NOMO-1 treated with DMSO at 0.1 percent for 48 hours (cell line): ENCODE measurements around the gene SLC35F1.
"Not testable (repeated sequence)": the region's sequence is repeated elsewhere in the genome, so short reads cannot be mapped to it uniquely, and the experiment has no call there.

Experiments
- DNase-seq: peaks from one replicate; lab custom pipeline; 2025; ENCODE audit not compliant: unreplicated experiment; lab: John Stamatoyannopoulos, UW

The SLC35F1 gene

DNA sequence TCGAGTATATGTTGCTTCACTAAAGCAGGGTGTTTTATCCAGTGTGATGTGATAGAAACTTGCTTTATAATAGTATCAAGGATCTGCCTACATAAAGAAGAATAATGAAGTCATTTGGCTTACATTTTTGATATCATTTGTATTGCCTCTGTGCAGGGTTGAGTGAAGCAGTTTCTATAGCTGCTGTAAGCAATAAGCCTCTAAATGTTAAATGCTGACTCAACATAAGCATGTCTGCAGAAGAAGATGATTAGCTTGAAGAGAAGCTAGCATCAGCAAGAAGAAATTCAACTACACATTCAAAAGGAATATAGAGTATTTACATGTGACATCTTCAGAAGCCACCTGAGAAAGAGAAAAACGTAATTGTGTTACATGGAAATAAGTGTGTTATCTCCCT is 17.6 kb downstream of the SLC35F1 start:
- DNase-seq: no peak

DNA sequence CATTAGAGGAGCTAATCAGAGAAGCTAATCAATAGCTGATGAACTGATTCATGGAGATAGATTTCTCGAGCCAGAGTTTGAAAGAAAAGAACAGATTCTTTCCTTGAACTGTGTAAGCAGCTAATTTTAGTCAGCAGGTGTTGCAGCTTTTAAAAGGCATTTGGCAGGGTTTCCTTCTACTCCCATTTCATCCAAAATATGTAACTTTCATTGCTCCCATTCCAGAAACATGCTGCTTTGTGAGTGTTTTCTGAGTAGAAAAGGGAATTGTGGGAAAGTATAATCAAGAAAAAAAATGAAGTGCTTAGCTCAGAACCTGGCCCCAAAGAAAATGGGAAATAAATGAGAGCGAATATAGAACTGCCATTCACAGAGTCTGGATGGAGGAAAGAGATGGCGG is 20.8 kb downstream of the SLC35F1 start:
- DNase-seq: no peak

DNA sequence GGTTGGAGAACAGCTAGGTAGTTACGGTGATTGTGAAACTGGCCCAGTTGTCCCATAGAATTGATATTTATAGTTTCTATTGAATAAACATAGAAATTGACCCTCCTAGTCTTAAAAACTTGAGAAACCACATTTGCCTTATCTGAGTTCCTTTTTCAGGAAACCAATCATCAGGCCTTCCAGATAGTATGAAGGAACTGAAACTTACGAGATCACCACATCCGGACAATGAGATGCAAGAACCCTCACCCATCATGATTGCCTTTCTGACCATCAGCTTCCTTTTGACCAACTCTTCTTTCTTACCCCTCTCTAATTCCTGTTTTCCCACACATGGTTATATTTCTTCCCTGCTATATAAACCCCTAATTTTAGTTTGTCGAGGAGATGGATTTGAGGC is 21.8 kb downstream of the SLC35F1 start:
- DNase-seq: peak; percentile 71

DNA sequence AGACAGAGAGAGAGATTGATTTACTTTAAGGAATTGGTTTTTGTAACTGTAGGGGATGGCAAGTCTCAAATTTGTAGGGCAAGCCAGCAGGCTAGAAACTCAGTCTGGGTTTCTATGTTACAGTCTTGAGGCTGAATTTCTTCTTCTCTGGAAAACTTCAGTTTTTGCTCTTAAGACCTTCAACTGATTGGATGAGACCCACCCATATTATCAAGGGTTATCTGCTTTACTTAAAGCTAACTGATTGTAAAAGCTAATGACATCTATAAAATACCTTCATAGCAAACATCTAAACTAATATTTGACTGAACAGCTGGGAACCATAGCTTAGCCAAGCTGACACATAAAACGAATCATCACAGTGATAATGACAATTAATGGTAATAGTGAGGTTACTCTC is 22.4 kb downstream of the SLC35F1 start:
- DNase-seq: no peak

DNA sequence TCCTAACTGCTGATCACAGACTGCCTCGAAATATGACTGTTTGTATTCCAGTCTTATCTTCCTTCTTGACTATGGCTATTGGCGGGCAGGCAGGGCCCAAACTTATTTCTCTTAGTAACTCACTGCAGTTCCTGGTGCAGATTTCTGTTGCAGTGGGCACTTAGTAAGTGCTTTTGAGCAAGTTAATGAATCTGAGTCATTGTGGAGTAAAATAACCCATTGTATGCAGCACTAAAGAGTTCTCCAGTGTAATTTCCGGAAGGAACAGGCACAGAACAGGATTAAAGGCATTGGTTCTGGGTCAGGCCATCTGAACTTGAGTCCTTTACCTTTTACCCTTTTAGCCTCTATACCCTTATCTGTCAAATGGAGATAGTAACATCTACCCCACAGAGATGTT is 23.6 kb downstream of the SLC35F1 start:
- DNase-seq: no peak

DNA sequence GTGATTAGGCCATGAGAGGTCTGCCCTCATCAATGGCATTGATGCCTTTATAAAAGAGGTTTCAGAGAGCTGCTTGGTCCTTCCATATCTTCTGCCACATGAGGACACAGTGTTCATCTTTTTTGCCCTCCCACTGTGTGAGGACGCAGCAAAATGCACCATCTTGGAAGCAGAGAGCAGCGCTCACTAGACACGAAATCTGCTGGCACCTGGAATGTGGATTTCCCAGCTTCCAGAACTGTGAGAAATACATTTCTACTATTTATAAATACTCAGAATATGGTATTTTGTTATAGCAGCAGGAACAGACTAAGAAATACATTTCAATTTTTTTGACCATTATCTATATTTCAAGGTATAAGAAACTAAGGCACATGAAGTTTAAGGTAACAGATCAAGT is 24.9 kb downstream of the SLC35F1 start:
- DNase-seq: no peak

DNA sequence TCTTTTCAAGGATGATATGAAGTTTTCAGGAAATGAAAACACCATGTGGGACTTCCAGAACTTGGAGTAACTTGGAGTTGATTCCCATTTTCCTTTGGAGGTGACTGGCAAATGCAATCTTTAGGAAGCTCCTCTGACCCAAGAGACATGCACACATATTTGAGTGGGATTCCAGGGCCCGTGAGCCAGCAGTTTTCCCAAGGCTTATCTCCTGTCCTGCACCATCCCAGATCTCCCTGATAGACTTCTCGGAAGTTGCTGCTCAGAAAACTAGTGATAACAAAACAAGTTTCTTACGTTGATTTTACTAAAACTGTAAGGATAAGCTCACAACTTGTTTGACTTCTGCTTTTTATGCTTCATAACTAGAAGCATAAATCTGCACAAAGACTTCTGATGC is 25.6 kb downstream of the SLC35F1 start:
- no peak for DNase-seq

DNA sequence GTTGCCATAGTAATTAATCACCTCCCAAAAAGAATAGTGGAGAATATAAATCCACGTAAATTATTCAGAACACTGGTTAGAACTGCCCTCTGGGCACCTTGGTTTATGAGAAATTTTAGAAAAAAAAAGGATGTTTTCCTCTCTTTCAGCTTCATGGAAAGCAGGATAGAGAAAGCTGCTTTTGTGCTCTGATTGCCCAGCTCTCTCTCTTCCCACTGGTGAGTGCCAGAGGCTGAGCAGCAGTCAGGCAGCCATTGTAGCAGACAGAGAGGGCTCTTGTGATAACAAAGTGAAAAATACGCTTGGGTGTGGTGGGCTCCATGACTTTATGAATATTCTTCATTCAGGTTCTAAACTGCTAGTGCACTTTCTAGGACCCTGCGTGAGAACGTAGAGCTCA is 26.4 kb downstream of the SLC35F1 start:
- no peak for DNase-seq

DNA sequence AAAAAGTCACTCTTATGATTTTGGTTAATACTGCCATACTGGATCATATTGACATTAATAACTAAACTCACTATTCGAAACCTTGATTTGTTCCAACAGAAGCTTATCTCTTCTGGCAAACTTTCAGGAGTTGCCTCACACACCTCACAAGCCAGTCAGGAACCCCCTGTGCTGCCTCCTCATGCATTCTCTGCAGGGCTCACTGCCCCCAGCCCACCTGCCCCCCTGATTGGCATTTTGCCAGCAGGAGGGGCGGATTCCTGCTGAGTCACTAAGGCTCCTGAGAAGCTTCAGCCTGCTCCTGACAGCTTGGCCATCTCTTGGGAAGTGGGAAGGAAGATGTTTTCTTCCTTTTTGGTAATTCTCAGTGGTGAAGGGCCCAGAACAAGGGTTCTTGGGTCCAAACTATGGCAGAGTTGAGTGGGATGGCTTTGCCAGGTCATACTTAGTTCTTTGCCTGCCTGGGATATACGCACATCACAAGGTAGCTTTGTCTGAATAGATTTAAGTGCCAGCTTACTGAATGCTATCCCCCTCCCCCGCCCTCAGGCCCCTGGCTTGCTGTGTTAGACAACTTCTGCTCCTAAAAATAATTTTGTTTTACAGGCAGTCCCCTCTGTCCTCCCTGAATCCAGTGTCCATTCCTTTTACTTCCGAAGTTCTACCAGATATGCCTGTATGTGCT is 31.4 kb downstream of the SLC35F1 start:
- DNase-seq: no peak

DNA sequence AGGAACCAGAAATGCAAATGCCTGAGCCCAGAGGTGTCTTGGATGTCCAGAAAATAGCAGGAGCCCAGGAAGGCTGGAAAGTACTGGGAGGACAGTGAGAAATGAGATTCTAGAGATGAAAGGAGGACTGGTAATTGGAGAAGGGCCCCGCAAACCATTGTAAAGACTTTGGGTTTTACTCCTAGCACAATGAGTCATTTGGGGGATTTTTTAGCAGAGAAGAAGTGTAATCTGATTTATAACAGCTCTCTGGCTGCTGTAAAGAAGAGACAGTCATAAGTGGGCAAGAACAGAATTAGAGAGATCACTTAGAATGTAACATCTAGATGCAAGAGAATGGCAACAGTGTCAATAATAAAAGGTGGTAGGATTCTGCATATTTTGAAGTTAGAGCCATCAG is 40.2 kb downstream of the SLC35F1 start:
- no peak for DNase-seq

DNA sequence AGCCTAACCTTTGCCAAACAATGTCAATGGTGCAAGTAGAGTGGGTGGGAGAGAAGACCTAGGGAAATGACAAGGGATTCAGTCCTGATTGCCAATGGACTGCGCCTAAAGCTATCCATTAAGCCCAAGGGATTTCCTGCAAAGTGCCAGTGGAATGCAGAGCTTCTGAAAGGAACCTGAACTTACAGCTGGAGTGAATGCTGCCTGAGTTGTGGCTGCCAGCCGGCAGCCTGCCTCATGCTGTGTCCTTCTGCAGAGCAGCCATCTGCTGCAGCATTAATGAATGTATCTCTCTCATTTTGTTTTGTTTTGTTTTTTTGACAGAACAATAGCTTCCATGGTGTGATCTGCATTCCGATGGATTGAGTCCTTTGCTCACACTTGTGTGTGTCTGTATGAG is 44.7 kb downstream of the SLC35F1 start:
- no peak for DNase-seq

DNA sequence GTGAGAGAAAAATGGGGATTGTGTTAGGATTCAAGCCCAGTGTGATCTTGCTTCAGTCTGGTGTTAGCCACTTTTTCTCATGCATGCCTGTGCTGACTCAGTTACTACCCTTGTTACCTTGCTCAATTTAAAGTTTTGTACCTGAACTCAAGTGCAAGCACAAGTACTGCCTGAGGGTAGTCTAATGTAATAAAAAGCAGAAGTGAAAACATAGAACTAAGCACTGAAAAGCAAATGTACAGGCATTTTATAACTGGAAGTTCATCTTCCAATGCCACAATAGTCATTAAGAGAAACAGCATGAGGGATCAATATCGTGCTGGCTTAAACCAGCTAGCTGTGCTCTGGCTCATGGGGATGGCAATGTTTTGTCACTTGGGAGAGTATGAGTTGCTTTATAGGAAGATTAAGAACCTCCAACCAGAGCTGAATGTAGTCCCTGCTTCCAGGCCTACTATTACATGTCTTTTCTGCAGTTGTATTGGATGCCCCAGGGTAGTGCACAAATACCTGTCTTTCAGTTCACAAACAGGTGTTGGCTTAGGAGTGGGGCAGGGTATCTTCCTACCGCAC is 48.7 kb downstream of the SLC35F1 start:
- peak; percentile 42 for DNase-seq

DNA sequence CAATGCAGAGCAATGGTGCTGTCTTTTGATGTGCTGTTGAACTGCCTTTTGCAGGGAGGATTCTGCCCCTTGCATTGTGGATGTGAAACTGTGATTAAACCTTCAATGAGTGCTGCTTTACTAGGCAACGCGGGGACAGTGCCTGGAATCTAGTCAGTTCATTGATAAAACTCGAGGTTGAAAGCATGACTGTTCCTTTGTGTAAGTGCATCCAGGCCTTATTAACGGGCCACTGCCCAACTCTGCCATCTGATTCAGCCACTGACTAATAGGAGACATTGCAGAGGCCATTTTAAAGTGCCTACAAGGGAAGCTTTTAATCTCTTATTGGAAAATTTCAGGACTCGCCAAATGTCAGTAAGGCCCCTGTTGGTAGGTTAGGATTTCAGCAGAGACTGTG is 49.3 kb downstream of the SLC35F1 start:
- no peak for DNase-seq

DNA sequence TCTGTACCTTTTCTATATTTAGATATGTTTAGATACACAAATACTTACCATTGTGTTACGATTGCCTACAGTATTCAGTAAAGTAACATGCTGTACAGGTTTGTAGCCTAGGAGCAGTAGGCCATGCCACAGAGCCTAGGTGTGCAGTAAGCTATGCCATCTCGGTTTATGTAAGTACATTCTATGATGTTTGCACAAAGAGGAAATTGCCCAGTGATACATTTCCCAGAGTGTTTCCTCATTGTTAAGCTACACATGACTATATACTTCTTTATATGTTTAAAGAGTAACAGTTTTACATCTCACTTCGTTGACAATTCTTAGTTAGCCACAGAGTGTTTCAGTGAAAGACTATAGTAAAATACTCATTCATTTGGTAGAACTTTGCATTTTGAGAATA is 51.5 kb downstream of the SLC35F1 start:
- DNase-seq: no peak

DNA sequence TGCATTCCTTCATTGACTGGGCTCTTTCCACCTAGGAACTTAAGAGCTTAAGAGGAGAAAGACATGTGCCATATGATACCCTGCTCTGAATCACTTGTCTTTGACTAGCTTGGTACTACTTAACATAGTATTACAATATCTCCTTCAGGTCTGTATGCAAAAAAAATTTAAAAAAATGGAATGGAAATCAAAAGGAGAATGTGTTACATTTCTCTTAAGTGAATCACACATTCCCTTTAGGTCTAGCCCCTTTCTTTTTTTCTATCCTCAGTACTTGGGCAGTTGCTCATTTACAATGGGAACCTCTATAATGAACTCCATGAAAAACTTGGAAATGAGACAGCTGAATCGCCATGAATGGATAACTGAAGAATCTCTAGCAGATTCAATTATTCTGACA is 53.8 kb downstream of the SLC35F1 start:
- DNase-seq: no peak

DNA sequence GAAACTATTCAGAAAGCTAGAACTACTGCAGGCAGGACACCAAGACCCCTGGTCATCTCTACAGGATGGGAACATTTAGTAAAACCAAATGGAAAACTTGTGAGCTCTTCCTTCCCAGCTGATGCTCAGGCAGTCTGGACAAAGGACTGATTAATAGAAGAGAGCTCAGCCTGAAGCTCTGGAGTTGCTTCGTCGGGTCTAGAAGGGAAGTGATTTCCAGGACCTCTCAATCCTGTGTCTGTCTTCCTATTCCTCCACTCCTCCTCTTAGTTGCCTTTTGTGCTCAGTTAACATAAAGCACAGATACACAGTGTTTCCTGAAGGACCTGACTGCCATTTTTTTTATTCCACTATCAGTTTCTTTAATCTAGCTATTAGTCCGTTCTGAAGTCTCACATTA is 54.2 kb downstream of the SLC35F1 start:
- DNase-seq: no peak

DNA sequence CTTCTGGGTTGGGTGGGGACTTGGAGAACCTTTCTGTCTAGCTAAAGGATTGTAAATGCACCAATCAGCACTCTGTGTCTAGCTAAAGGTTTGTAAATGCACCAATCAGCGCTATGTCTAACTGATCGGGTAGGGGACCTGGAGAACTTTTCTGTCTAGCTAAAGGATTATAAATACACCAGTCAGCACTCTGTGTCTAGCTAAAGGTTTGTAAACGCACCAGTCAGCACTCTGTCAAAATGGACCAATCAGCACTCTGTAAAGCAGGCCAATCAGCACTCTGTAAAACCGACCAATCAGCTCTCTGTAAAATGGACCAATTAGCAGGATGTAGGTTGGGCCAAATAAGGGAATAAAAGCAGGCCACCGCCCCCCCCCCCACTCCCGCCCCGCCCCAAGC is 58.7 kb downstream of the SLC35F1 start:
- DNase-seq: not testable (repeated sequence)

DNA sequence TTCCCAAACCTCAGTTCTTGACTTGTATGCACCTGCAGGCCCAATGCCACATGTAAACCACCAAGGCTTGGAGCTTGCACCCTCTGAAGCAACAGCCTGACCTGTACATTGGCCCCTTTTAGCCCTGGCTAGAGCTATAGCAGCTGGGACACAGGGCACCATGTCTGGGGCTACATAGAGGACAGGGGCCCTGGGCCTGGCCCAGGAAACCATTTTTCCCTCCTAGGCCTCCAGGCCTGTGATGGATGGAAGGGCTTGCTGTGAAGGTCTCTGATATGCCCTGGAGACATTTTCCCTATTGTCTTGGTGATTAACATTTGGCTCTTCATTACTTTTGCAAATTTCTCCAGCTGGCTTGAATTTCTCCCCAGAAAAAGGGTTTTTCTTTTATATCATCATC is 64.6 kb downstream of the SLC35F1 start:
- DNase-seq: no peak

DNA sequence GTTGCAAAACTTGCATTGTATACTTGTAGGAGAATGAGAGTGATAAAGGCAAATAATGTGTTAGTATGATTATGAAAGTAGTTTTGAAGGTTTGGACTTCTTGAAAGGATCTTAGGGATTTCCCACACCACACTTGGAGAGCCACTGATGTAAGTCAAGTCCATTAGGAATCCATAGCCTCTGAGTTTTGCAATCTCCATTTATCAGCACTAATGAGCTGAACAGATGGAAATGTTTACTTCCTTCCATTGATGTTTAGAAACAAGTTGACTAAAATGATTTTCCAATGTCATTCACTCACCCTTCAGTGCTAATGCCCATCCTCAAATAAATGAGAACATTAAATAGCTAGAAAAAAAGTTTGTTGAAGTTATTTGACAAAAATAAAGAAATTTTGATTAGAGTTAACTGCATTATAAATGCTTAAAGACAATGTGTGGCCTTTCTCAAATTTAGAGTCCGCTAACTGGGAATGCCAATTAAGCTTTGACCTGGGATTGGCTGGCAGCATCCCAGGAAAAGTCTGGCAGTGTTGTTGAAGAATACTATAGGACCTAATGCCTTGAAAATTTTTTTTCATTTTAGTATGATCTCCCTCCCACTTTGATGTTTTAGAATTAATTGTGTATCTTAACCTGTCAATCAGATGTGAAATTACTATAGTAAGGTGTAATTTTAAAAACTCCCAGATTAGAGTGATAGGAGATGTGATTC is 68.0 kb downstream of the SLC35F1 start:
- DNase-seq: no peak

DNA sequence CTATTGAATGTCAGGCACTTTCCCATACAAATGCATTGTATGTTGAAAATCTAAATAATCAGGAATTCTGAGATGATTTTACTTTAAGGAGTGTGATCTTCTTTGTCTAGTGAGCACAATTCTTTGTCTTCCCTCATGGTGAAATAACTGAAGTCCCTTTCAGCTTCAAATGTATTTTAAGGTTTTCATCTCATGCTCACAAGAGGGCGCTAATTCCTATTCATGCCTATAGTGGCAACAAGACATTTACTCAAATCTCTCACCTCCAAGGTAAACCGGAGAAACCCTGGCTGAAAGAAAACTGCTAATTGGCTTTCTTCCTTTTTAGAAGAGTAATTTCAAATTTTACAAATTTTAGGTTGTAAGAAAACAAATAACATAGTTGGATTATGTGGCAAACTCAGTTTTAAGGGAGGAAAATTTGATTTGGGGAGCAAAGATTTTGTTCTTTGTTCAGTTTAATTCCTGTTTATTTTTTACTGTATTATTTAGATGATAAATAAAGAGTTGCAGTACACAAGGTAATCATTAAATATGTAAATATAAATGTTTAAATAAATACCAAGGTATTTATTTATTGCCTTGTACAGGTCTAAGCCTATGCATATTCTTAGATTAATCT is 69.1 kb downstream of the SLC35F1 start:
- peak; percentile 45 for DNase-seq

DNA sequence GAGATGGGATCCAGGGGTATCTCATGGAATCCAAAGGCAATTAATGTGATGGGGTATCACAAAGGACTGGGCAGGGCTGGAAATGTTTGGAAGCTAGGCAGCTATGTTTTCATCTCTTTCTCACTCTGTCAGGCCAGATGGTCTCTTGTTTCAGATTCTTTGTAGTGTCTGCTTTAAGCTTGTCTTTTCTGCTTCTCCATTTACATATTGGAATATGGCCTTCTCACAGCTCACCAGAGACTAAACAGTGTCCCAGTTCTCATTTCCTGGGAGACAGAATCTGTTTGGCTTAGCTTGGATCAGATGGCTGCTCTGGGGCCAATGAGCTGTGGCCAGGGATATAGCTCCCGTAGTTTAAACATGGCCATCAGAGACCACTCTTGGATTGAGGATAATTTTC is 78.9 kb downstream of the SLC35F1 start:
- no peak for DNase-seq

DNA sequence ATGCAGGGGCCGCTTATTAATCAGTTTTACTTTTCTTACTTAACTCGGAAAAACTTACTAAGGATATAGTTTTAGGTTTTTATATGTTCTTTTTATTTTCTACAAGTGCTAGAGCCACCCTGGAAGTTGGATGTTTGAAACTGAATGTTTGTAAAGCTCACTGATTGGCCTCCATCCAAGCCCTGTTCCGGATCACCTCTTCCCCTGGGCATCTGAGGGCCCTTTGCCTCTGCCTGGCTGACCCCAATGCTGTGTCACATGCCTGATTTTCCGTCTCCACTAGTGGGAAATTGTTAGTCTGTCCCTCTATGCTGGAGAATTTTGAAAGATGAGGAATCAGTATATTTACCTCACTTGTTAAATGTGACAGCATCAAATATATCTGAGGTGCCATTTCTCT is 79.3 kb downstream of the SLC35F1 start:
- DNase-seq: no peak
